Activated CD4-positive, alpha-beta T cell treated with anti-CD3 and anti-CD28 coated beads, Interleukin-2, amount 50 U/mL, for 48 hours (primary cell): ENCODE results near the gene MUC22.
A peak's percentile ranks its signal among the peaks of the same experiment; 100 is the strongest.
"Not testable (repeated sequence)": the region's sequence is repeated elsewhere in the genome, so short reads cannot be mapped to it uniquely, and the experiment has no call there.

Experiments used
- DNase-seq, 2 experiments: peaks; one replicate each; pipeline ENCODE4 v3.0.0-alpha.2; 2020

The MUC22 gene

GRCh38 chr6:31010393-31011060, at the start of gene MUC22:
Gene MUC22 (plus strand): TSS chr6:31010474. CDS start chr6:31010707, 233 bp downstream.
- peak; percentile 20 to 54 for DNase-seq

GRCh38 chr6:30960907-30961673, 49.2 kb upstream of the MUC22 start:
- no peak for DNase-seq

GRCh38 chr6:30962716-30963115, 47.6 kb upstream of the MUC22 start:
- no peak for DNase-seq

GRCh38 chr6:30963641-30964040, 46.6 kb upstream of the MUC22 start:
- no peak for DNase-seq

GRCh38 chr6:30964075-30964474, 46.2 kb upstream of the MUC22 start:
- DNase-seq, result peak in 1 of 2 experiments; percentile 10

- DNase-seq, result no peak
These were observed 45.1 kb upstream of the MUC22 start for GRCh38 chr6:30965140-30965601.

- DNase-seq, result no peak
These were observed 44.1 kb upstream of the MUC22 start for GRCh38 chr6:30966154-30966553.

GRCh38 chr6:30969171-30969570, 41.1 kb upstream of the MUC22 start:
- DNase-seq, result not testable (repeated sequence)

GRCh38 chr6:30970946-30971345, 39.3 kb upstream of the MUC22 start:
- no peak for DNase-seq

- DNase-seq, result no peak
These were observed 37.5 kb upstream of the MUC22 start for GRCh38 chr6:30972816-30973215.

GRCh38 chr6:30974490-30975252, 35.6 kb upstream of the MUC22 start:
- no peak for DNase-seq

GRCh38 chr6:30979141-30979540, 31.1 kb upstream of the MUC22 start:
- no peak for DNase-seq

- DNase-seq, result no peak
These were observed 30.6 kb upstream of the MUC22 start for GRCh38 chr6:30979690-30980089.

- no peak for DNase-seq
These were observed 28.1 kb upstream of the MUC22 start for GRCh38 chr6:30981942-30982772.

GRCh38 chr6:30983439-30983838, 26.8 kb upstream of the MUC22 start, which contains the start of gene MUC21:
Gene MUC21 (plus strand): TSS chr6:30983718. CDS start chr6:30983959, 241 bp downstream.
- no peak for DNase-seq

GRCh38 chr6:30985490-30985889, 24.8 kb upstream of the MUC22 start:
- DNase-seq, result peak in 1 of 2 experiments; percentile 23

- DNase-seq, result no peak
These were observed 23.0 kb upstream of the MUC22 start for GRCh38 chr6:30987304-30987703.

- DNase-seq, result no peak
These were observed 22.0 kb upstream of the MUC22 start for GRCh38 chr6:30988209-30988825.

GRCh38 chr6:30990422-30991086, 19.7 kb upstream of the MUC22 start:
- peak in 1 of 2 experiments; percentile 16 for DNase-seq

- no peak for DNase-seq
These were observed 18.4 kb upstream of the MUC22 start for GRCh38 chr6:30991891-30992290.

- DNase-seq, result no peak
These were observed 13.0 kb upstream of the MUC22 start for GRCh38 chr6:30997301-30997700.
